22Rv1 (cell line): ENCODE measurements around the gene SREBF1.

Experiments used
- H3K27ac ChIP-seq: fragments of 450-650 bp; 2 replicates; pipeline ENCODE4 v1.5.1; 2017
- ZFX ChIP-seq: fragments of 450-650 bp; IDR thresholded peaks from 2 replicates; pipeline ENCODE4 v1.6.1; 2017; ENCODE audit warnings: antibody characterized with exemption, borderline replicate concordance
- TF ChIP-seq, protein P1 (sequence below): fragments of 450-650 bp; IDR thresholded peaks from 2 replicates; pipeline ENCODE4 v1.5.1; 2017; ENCODE audit warnings: mild to moderate bottlenecking

Gene SREBF1

DNA sequence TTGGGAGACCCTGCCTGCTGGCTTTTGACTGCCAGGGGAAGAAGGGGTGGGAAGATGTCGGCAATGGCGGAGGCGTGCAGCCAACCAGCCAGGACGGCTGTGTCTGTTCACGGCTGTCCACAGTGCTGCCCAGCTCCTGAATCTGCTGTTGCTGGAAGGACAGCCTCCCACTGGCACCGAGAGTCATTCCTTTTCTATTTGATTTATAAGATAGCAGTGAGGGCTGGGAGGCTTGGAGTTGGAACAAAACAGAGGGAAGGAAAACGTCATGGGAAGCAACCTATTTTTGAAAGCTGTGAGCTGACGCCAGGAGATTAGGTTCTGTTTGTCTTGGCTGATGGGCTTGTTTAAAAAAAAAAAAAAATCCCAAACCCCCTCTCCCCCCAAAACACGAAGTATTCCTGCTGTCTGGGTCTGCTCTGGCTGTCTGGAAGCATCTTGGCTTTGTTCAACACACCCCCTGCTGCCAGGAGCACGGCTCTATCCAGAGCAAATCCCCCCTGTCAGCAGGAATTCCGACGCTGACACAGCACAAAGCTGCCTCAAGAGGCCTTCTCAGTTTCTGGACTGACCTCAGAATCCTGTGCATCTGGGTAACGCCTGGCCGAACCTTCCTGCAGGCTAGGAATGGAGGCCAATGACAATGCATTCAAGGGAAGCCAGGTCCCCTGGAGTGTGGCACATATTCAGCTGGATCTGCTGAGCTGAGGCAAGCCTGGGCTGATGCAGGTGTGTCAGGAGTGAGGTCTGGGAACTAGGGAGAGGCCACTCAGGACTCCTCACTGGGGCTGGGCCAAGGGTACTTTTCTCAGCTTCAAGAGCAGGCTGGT, 41.0 kb upstream of the SREBF1 start:
- no peak overlapping the region for H3K27ac ChIP-seq
- TF ChIP-seq, protein P1, sequence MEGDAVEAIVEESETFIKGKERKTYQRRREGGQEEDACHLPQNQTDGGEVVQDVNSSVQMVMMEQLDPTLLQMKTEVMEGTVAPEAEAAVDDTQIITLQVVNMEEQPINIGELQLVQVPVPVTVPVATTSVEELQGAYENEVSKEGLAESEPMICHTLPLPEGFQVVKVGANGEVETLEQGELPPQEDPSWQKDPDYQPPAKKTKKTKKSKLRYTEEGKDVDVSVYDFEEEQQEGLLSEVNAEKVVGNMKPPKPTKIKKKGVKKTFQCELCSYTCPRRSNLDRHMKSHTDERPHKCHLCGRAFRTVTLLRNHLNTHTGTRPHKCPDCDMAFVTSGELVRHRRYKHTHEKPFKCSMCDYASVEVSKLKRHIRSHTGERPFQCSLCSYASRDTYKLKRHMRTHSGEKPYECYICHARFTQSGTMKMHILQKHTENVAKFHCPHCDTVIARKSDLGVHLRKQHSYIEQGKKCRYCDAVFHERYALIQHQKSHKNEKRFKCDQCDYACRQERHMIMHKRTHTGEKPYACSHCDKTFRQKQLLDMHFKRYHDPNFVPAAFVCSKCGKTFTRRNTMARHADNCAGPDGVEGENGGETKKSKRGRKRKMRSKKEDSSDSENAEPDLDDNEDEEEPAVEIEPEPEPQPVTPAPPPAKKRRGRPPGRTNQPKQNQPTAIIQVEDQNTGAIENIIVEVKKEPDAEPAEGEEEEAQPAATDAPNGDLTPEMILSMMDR, result no peak
- no peak for TF ChIP-seq ZFX

DNA sequence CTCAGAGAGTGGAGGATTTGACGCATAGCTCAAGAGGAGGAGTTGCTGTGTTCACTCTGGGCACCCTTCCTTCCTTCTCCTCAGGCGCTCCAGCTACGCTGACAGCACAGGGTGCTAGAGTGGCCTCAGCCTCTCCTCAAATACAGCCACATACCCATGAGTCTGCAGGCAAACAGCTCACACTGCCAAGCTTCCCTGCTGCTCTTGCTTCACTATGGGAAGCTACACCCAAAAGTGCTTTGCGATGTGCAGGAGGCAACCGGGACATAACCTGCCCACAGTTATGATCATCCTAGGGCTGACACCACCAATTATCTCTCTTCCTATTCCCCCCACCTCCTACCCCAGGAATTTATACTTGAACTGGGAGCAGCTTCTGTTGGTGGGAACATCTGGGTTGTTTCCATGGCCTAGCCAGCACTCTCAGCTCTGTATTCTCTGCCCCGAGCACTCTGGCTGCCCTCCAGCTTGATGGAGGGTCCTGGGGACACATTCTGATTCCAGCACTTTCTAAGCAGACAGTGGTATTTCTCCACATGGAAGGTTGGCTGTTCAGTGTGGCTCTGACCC, 40.3 kb upstream of the SREBF1 start:
- no peak for TF ChIP-seq ZFX
- TF ChIP-seq, protein P1, result no peak
- no peak overlapping the region for H3K27ac ChIP-seq

DNA sequence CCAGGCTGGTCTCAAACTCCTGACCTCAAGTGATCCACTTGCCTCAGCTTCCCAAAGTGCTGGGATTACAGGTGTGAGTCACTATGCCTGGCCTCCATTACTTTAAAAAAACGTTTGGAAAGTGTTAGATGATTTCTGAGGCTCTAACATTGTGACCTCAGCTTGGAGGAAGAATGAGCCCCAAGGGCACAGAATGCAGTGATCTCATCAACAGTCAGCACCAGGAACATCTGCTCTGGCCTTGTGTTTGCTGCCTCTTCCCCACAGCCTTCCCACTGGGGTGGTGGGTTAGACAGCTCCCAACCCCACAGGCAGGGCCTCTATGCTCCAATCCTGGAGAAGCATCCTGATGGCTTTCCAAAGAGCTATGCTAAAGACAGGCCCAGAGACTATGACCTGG, 37.7 kb upstream of the SREBF1 start:
- TF ChIP-seq ZFX, result no peak
- TF ChIP-seq, protein P1, result no peak
- no peak overlapping the region for H3K27ac ChIP-seq

DNA sequence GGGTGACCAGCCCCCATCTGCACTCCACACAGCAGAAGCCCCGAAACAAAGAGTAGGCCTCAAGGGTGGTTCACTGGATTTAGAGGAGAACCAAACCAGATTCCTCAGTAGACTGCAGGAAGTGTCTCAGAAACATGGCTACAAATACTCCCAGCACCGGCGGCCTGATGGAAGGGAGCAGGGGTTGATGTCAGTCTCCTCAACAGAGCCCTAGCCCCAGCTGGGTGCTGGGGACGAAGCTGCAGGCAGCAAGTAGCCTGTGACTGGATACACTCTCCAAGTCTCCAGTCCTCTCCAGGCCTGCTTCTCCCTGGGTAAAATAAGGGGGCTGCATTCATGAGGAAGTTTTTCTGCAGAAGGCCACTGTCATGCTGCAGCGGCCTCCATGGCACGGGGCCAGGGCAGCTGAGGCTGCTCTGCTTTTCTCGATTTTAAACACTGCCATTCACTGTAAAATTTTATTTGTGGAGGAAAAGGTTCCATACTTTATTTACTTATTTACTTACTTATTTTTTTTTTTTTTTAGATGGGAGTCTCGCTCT, 36.7 kb upstream of the SREBF1 start:
- no peak overlapping the region for H3K27ac ChIP-seq
- TF ChIP-seq, protein P1, result no peak

DNA sequence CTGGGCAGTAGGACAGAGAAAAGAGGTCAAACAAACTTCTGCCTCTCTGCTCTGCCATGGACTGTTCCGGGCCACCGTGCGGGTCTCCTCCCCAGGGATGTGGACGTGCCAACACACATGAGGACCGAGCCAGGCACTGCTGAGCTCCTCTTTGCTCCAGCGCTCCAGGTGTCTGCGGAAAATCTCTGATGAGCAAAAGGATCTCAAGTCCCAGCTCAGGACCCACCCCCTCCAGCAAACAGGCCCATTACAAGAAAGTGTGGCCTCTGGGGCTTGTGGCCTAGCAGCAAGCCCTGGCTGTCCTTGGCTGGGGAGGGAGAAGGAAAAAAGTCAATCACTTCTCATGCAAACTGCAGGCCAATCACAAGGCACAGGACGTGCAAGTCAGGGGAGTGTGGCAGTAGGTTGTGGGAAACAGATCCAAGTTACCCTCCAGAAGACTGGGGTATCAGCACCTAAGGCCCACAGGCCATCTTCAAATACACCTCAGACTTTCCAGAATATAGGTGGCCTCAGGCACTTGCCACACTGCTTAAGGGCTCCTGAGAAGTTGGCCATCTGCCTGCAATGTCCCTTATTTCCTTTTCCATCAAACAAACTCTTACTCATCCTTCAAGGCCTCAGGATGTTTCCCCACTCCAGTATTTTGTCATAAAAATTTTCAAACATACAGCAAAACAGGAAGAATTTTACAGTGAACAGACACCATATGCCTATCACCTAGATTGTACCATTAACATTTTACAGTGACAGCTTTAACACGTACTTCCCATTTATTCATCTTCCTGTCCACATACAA, 36.0 kb upstream of the SREBF1 start:
- TF ChIP-seq, protein P1, result no peak
- TF ChIP-seq ZFX, result no peak
- H3K27ac ChIP-seq, result no peak overlapping the region

DNA sequence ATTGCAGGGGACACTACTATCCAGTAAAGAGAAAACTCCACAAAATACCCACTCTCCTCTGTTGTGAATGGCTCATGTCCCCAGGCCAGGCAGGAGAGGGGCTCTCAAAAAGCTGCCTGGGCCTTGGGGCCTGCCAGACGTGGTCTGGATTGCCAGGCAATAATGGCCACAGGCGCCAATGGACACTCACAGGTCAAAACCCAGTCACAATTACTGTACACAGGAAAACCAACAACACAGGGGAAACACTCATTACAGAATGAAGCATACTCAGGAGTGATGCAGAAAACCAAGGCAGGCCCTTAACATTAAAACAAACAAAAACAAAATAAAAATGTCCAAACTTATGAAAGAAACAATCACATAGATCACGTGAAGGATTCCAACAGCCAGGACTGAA, 35.1 kb upstream of the SREBF1 start:
- TF ChIP-seq, protein P1, result no peak
- TF ChIP-seq ZFX, result no peak
- no peak overlapping the region for H3K27ac ChIP-seq
